HPDE6-E6E7 (cell line): ENCODE measurements around the gene NSF.

Experiments used
- DNase-seq: peaks from one replicate; pipeline ENCODE4 v3.0.0; 2011; ENCODE audit warnings: missing footprints; ENCODE audit errors: extremely low spot score

NSF gene

GRCh38 chr17:46800573-46800972 is 210.1 kb downstream of the NSF start:
- DNase-seq = no peak

DNA sequence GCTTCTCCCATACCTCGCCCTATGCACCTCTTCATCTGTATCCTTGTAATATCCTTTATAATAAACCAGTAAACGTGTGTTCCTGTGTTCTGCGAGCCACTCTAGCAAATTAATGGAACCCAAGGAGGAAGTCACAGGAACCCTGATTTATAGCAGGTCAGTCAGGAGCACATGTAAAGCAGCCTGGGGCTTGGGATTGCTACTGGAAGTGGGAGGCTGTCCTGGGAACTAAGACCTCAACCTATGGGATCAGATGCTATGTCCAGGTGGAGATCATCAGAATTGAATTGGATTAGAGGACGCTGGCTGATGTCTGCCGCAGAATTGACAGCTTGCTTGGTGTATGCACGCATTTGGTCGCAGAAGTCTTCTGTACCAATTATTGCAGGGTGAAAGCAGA is 212.3 kb downstream of the NSF start:
- no peak for DNase-seq

GRCh38 chr17:46803544-46803943 is 213.1 kb downstream of the NSF start:
- DNase-seq = no peak

DNA sequence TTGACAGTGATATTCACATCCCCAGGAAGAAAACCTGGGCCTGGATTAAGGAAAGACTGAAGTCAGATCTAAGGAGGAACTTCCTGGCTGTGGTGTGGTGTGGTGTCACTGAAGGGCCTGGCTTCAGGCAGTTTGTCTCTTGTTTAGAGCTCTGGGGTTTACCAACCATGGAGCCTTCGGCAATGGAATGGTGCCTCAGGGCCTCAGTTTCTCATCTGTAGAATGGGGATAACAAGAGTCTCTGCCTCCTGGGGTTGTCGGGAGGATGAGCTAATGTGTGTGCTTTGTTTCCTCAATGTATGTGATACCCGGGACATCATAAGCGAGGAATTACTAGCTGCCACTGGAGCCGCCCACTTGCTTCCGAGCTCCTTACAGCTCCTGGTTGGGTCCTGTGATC is 215.3 kb downstream of the NSF start:
- DNase-seq = no peak
